ENCODE data around the gene CCDC40. TPM values are rescaled to one million over a fixed set of nuclear protein-coding genes. Genes with fewer than 3 reads are reported as not detected.

CCDC40 gene
- total RNA-seq, 1 experiment from 2014 or later = 16.3 TPM

DNA sequence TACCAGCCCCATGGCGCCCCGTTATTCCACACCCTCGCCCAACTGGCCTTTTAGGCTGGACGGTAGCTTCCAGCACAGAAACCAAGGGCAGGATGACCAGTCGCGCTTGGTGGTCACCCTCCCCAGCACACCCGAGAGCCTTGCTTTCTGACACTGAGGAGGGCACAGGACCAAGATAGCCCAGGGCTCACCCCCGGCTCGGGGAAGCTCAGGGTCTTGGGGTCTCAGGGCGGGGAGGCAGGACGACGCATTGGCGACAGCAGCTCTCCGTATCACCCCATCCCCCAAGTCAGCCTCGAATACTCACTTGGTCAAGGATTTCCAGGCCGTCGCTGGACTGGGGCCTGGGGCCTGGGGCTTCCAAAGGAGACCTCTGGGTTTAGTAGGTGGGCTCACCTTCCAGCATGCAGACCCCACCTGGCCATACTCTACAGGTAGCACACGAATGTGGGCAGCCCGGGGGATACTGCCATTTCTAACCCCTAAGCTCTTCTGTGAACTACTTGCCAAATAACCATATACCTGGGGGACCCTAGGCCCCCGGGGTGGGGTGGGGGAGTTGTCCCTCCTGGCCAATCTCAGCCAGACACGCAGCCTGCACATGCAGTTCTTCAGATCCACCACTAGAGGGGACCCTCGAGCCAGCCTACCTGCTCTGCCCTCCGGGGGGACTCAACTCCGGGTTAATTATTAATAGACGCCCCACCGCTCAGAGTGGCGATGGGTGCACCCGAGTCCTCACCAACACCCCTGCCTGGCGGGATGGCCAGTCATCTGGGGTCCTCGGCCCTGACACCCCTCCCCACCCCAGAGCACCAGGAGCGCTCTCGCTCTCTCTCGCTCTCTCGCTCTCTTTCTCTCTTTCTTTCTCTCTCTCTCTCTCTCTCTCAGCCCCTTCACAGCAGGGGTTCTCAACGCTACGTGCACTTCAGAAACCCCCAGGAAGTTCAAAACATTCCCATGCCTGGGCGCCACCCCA is 30.8 kb upstream of the CCDC40 start:
- Mint-ChIP-seq H3K9me3 (no peaks in the 10 kb centered on the region), H3K4me1 (peaks cover 8% of the 10 kb centered on the region), H3K27ac (peak overlapping the region; percentile 29; the same call in 1 of the 2 replicates), H3K4me3 (peak overlapping the region; percentile 81), H3K27me3 (ENCODE audit: low read depth) (no peaks in the 10 kb centered on the region), H3K36me3 (peaks cover 11% of the 10 kb centered on the region)
- DNase-seq (ENCODE audit: low spot score) (peak; percentile 76), ATAC-seq (peak; percentile 54)
- ChIA-PET POLR2A (interaction anchor here (0.6 kb wide), 1 partner anchor 1219 kb away, joined by 4 read pairs; no protein-coding TSS in a partner anchor), CTCF (interaction anchor here (0.6 to 4.2 kb wide), 26 partner anchors 7 to 714 kb away, joined by 3 to 42 read pairs (median 4); partner anchors contain the start of gene GAA)
- TF ChIP-seq, protein P1, sequence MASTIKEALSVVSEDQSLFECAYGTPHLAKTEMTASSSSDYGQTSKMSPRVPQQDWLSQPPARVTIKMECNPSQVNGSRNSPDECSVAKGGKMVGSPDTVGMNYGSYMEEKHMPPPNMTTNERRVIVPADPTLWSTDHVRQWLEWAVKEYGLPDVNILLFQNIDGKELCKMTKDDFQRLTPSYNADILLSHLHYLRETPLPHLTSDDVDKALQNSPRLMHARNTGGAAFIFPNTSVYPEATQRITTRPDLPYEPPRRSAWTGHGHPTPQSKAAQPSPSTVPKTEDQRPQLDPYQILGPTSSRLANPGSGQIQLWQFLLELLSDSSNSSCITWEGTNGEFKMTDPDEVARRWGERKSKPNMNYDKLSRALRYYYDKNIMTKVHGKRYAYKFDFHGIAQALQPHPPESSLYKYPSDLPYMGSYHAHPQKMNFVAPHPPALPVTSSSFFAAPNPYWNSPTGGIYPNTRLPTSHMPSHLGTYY (CRISPR knock-in tag; IDR thresholded peaks at IDR 0.05) = no peak
- TF ChIP-seq GABPB1 (CRISPR knock-in tag; IDR thresholded peaks at IDR 0.05) = peak; percentile 48; the same call in 1 of the 2 replicates
- TF ChIP-seq, protein P2, sequence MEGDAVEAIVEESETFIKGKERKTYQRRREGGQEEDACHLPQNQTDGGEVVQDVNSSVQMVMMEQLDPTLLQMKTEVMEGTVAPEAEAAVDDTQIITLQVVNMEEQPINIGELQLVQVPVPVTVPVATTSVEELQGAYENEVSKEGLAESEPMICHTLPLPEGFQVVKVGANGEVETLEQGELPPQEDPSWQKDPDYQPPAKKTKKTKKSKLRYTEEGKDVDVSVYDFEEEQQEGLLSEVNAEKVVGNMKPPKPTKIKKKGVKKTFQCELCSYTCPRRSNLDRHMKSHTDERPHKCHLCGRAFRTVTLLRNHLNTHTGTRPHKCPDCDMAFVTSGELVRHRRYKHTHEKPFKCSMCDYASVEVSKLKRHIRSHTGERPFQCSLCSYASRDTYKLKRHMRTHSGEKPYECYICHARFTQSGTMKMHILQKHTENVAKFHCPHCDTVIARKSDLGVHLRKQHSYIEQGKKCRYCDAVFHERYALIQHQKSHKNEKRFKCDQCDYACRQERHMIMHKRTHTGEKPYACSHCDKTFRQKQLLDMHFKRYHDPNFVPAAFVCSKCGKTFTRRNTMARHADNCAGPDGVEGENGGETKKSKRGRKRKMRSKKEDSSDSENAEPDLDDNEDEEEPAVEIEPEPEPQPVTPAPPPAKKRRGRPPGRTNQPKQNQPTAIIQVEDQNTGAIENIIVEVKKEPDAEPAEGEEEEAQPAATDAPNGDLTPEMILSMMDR (IDR thresholded peaks at IDR 0.05) = peak; percentile 100

DNA sequence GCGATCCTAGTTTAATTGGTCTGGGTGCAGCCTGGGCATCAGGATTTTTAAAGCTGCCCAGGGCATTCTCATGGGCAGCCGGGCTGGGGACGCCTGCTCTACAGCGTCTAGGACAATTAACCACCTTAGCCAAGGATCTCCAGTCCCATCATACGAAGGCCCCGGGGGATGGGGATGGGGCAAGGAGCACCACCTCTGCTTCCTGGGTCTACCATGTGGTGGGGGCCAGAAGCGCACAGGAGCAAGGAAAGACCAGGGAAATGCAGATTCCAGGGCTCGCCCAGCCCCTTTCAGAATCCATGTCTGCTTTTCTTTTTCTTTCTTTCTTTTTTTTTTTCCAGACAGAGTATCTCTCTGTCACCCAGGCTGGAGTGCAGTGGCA is 30.1 kb upstream of the CCDC40 start:
- POLR2A ChIA-PET = interaction anchor here (0.6 kb wide), 1 partner anchor 1218 kb away, joined by 4 read pairs; no protein-coding TSS in a partner anchor
- Mint-ChIP-seq H3K4me1 (peaks cover 8% of the 10 kb centered on the region), H3K4me3 (peak overlapping the region; percentile 81), H3K36me3 (peaks cover 6% of the 10 kb centered on the region), H3K9me3 (no peaks in the 10 kb centered on the region), H3K27me3 (ENCODE audit: low read depth) (no peaks in the 10 kb centered on the region), H3K27ac (peak overlapping the region; percentile 29; the same call in 1 of the 2 replicates)
- CTCF ChIA-PET = interaction anchor here (0.6 to 4.2 kb wide), 18 partner anchors 8 to 713 kb away, joined by 3 to 42 read pairs (median 4); partner anchors contain the start of gene GAA
- DNase-seq (ENCODE audit: low spot score) = no peak
- TF ChIP-seq SP1 (CRISPR knock-in tag; conservative IDR thresholded peaks at IDR 0.05) = no peak
- no peak for ATAC-seq

DNA sequence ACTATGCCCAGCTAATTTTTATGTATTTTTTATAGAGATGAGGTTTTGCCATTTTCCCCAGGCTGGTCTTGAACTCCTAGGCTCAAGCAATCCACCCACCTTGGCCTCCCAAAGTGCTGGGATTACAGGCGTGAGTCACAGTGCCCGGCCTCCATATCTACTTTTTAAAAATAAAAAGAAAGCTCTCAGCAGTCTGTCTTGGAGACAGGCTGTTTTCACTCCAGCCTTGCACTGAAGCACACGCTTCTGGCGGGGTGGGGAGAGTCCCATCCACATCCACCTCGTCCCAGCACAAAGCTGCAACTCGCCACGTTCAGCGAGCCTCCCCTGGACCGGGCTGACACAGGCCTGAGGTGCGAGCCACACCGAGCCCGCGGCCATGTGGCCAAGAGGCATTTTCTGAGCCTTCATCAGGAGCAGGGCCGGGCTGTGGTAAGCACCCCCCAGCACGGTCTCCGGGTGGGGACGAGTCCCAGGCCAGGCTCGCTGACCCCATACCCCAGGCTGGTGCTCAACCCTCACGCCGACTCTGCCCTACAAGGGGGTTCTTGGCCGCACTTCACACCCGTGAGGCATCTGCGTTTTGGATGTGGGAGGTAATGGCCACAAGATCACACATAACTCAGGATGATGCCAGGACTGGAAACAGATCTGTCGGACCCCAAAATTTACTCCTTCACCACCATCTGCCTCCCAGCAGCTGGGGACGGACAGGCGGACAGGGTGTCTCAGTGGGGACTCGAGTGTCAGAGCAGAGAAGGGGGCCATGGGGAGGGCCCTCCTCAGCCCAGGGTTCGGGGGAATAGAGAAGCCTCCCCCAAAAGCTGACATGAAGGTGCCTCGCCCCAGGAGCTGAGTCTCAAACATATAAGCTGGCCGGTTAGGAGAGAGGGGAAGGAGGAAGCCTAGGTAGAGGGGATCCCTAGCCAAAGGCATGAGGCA is 29.4 kb upstream of the CCDC40 start:
- ChIA-PET CTCF (interaction anchor here (0.6 to 4.2 kb wide), 21 partner anchors 9 to 712 kb away, joined by 3 to 42 read pairs (median 5); partner anchors contain the start of gene GAA), POLR2A (interaction anchor here (0.6 to 1.2 kb wide), 2 partner anchors 13 to 1218 kb away, joined by 4 to 5 read pairs; no protein-coding TSS in a partner anchor)
- no peak overlapping the region for H3K27ac Mint-ChIP-seq
- no peak for DNase-seq (ENCODE audit: low spot score)
- H3K4me1 Mint-ChIP-seq = peaks cover 8% of the 10 kb centered on the region
- peaks cover 6% of the 10 kb centered on the region for H3K36me3 Mint-ChIP-seq
- ATAC-seq = no peak
- no peaks in the 10 kb centered on the region for H3K9me3 Mint-ChIP-seq
- no peaks in the 10 kb centered on the region for H3K27me3 Mint-ChIP-seq (ENCODE audit: low read depth)
- H3K4me3 Mint-ChIP-seq = no peak overlapping the region
- TF ChIP-seq ZBTB21 (CRISPR knock-in tag; IDR thresholded peaks at IDR 0.05; ENCODE audit: borderline replicate concordance) = no peak
- TF ChIP-seq, protein P3, sequence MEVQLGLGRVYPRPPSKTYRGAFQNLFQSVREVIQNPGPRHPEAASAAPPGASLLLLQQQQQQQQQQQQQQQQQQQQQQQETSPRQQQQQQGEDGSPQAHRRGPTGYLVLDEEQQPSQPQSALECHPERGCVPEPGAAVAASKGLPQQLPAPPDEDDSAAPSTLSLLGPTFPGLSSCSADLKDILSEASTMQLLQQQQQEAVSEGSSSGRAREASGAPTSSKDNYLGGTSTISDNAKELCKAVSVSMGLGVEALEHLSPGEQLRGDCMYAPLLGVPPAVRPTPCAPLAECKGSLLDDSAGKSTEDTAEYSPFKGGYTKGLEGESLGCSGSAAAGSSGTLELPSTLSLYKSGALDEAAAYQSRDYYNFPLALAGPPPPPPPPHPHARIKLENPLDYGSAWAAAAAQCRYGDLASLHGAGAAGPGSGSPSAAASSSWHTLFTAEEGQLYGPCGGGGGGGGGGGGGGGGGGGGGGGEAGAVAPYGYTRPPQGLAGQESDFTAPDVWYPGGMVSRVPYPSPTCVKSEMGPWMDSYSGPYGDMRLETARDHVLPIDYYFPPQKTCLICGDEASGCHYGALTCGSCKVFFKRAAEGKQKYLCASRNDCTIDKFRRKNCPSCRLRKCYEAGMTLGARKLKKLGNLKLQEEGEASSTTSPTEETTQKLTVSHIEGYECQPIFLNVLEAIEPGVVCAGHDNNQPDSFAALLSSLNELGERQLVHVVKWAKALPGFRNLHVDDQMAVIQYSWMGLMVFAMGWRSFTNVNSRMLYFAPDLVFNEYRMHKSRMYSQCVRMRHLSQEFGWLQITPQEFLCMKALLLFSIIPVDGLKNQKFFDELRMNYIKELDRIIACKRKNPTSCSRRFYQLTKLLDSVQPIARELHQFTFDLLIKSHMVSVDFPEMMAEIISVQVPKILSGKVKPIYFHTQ (CRISPR knock-in tag; IDR thresholded peaks at IDR 0.05) = no peak
- no peak for TF ChIP-seq NR2C2 (CRISPR knock-in tag; IDR thresholded peaks at IDR 0.05)
- TF ChIP-seq, protein P4, sequence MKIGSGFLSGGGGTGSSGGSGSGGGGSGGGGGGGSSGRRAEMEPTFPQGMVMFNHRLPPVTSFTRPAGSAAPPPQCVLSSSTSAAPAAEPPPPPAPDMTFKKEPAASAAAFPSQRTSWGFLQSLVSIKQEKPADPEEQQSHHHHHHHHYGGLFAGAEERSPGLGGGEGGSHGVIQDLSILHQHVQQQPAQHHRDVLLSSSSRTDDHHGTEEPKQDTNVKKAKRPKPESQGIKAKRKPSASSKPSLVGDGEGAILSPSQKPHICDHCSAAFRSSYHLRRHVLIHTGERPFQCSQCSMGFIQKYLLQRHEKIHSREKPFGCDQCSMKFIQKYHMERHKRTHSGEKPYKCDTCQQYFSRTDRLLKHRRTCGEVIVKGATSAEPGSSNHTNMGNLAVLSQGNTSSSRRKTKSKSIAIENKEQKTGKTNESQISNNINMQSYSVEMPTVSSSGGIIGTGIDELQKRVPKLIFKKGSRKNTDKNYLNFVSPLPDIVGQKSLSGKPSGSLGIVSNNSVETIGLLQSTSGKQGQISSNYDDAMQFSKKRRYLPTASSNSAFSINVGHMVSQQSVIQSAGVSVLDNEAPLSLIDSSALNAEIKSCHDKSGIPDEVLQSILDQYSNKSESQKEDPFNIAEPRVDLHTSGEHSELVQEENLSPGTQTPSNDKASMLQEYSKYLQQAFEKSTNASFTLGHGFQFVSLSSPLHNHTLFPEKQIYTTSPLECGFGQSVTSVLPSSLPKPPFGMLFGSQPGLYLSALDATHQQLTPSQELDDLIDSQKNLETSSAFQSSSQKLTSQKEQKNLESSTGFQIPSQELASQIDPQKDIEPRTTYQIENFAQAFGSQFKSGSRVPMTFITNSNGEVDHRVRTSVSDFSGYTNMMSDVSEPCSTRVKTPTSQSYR (CRISPR knock-in tag; IDR thresholded peaks at IDR 0.05) = no peak
- TF ChIP-seq ZNF317 (CRISPR knock-in tag; IDR thresholded peaks at IDR 0.05; ENCODE audit: borderline replicate concordance, low read depth) = no peak
- TF ChIP-seq GTF2I (CRISPR knock-in tag; conservative IDR thresholded peaks at IDR 0.05) = no peak
- TF ChIP-seq, protein P5, sequence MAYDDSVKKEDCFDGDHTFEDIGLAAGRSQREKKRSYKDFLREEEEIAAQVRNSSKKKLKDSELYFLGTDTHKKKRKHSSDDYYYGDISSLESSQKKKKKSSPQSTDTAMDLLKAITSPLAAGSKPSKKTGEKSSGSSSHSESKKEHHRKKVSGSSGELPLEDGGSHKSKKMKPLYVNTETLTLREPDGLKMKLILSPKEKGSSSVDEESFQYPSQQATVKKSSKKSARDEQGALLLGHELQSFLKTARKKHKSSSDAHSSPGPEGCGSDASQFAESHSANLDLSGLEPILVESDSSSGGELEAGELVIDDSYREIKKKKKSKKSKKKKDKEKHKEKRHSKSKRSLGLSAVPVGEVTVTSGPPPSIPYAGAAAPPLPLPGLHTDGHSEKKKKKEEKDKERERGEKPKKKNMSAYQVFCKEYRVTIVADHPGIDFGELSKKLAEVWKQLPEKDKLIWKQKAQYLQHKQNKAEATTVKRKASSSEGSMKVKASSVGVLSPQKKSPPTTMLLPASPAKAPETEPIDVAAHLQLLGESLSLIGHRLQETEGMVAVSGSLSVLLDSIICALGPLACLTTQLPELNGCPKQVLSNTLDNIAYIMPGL (CRISPR knock-in tag; IDR thresholded peaks at IDR 0.05) = no peak
- no peak for TF ChIP-seq TCF7 (CRISPR knock-in tag; IDR thresholded peaks at IDR 0.05; ENCODE audit: low read depth)
- TF ChIP-seq, protein P6, sequence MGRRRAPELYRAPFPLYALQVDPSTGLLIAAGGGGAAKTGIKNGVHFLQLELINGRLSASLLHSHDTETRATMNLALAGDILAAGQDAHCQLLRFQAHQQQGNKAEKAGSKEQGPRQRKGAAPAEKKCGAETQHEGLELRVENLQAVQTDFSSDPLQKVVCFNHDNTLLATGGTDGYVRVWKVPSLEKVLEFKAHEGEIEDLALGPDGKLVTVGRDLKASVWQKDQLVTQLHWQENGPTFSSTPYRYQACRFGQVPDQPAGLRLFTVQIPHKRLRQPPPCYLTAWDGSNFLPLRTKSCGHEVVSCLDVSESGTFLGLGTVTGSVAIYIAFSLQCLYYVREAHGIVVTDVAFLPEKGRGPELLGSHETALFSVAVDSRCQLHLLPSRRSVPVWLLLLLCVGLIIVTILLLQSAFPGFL (CRISPR knock-in tag; IDR thresholded peaks at IDR 0.05; ENCODE audit: borderline replicate concordance) = no peak
- TF ChIP-seq SMAD3 (CRISPR knock-in tag; IDR thresholded peaks at IDR 0.05; ENCODE audit: borderline replicate concordance) = no peak

All from WTC11 (cell line).